ENCODE results near the gene B3GALT6.

The B3GALT6 gene

GRCh38 chr1:1216770-1217620, 15.0 kb upstream of the B3GALT6 start:
- no peaks in the 10 kb centered on the region for H3K9me3 ChIP-seq (ENCODE audit: control insufficient read depth, low read length)
- peaks cover 20% of the 10 kb centered on the region for H3K36me3 ChIP-seq (ENCODE audit: control insufficient read depth, insufficient read depth, low read length)
- H3K4me1 ChIP-seq (ENCODE audit: control insufficient read depth, insufficient read depth, low read length, poor library complexity, severe bottlenecking), result peaks cover 75% of the 10 kb centered on the region
- no peaks in the 10 kb centered on the region for H3K27me3 ChIP-seq (replicated peaks; ENCODE audit: control insufficient read depth, insufficient read depth, low read length, poor library complexity, severe bottlenecking)
- DNase-seq, result peak; percentile 67 to 72 (median 70)
- H3K4me3 ChIP-seq (ENCODE audit: insufficient read depth, low read depth, low read length, poor library complexity, severe bottlenecking), result peak overlapping the region; percentile 7
- H3K27ac ChIP-seq (ENCODE audit: insufficient read depth, low read length, poor library complexity, severe bottlenecking), result peak overlapping the region; percentile 89

GRCh38 chr1:1217621-1218523, 14.2 kb upstream of the B3GALT6 start:
- Histone ChIP-seq H3K27me3 (replicated peaks; ENCODE audit: control insufficient read depth, insufficient read depth, low read length, poor library complexity, severe bottlenecking) (no peaks in the 10 kb centered on the region), H3K9me3 (ENCODE audit: control insufficient read depth, low read length) (no peaks in the 10 kb centered on the region), H3K36me3 (ENCODE audit: control insufficient read depth, insufficient read depth, low read length) (peaks cover 29% of the 10 kb centered on the region), H3K4me3 (ENCODE audit: insufficient read depth, low read depth, low read length, poor library complexity, severe bottlenecking) (no peak overlapping the region), H3K27ac (ENCODE audit: insufficient read depth, low read length, poor library complexity, severe bottlenecking) (peak overlapping the region; percentile 89), H3K4me1 (ENCODE audit: control insufficient read depth, insufficient read depth, low read length, poor library complexity, severe bottlenecking) (peaks cover 68% of the 10 kb centered on the region)
- DNase-seq, result peak in 1 of 3 donors; percentile 45

GRCh38 chr1:1218524-1219200, 13.4 kb upstream of the B3GALT6 start:
- Histone ChIP-seq H3K9me3 (ENCODE audit: control insufficient read depth, low read length) (no peaks in the 10 kb centered on the region), H3K4me3 (ENCODE audit: insufficient read depth, low read depth, low read length, poor library complexity, severe bottlenecking) (no peak overlapping the region), H3K4me1 (ENCODE audit: control insufficient read depth, insufficient read depth, low read length, poor library complexity, severe bottlenecking) (peaks cover 60% of the 10 kb centered on the region), H3K27me3 (replicated peaks; ENCODE audit: control insufficient read depth, insufficient read depth, low read length, poor library complexity, severe bottlenecking) (no peaks in the 10 kb centered on the region), H3K36me3 (ENCODE audit: control insufficient read depth, insufficient read depth, low read length) (peaks cover 34% of the 10 kb centered on the region), H3K27ac (ENCODE audit: insufficient read depth, low read length, poor library complexity, severe bottlenecking) (peak overlapping the region; percentile 89)
- DNase-seq, result no peak

GRCh38 chr1:1219341-1219740, 12.7 kb upstream of the B3GALT6 start:
- H3K4me3 ChIP-seq (ENCODE audit: insufficient read depth, low read depth, low read length, poor library complexity, severe bottlenecking), result peak overlapping the region; percentile 18
- H3K27ac ChIP-seq (ENCODE audit: insufficient read depth, low read length, poor library complexity, severe bottlenecking), result peak overlapping the region; percentile 89
- no peaks in the 10 kb centered on the region for H3K27me3 ChIP-seq (replicated peaks; ENCODE audit: control insufficient read depth, insufficient read depth, low read length, poor library complexity, severe bottlenecking)
- H3K4me1 ChIP-seq (ENCODE audit: control insufficient read depth, insufficient read depth, low read length, poor library complexity, severe bottlenecking), result peaks cover 53% of the 10 kb centered on the region
- H3K36me3 ChIP-seq (ENCODE audit: control insufficient read depth, insufficient read depth, low read length), result peaks cover 34% of the 10 kb centered on the region
- peak; percentile 49 to 66 (median 55) for DNase-seq
- no peaks in the 10 kb centered on the region for H3K9me3 ChIP-seq (ENCODE audit: control insufficient read depth, low read length)

DNA sequence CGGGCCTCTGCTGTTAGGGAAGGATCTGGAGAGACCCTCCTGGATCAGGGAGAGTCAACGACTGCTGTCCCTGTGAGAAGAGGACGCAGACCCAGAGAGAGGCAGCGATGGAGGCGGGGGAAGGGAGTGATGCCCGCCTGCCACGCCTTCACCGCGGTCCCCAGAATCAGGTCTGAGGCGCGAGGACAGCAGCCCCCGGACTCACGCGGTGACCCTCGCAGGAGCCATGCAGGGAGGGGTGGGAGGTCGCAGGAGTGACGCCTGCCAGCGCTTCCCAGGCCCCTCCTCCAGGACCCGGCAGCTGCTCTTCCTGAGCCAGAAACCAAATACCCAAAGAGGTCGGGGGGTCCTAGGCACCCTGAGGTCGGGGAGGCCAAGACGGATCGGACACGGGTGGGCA, 11.8 kb upstream of the B3GALT6 start:
- no peaks in the 10 kb centered on the region for H3K9me3 ChIP-seq (ENCODE audit: control insufficient read depth, low read length)
- no peak for DNase-seq
- H3K36me3 ChIP-seq (ENCODE audit: control insufficient read depth, insufficient read depth, low read length), result peaks cover 41% of the 10 kb centered on the region
- no peaks in the 10 kb centered on the region for H3K27me3 ChIP-seq (replicated peaks; ENCODE audit: control insufficient read depth, insufficient read depth, low read length, poor library complexity, severe bottlenecking)
- H3K4me1 ChIP-seq (ENCODE audit: control insufficient read depth, insufficient read depth, low read length, poor library complexity, severe bottlenecking), result peaks cover 45% of the 10 kb centered on the region
- H3K27ac ChIP-seq (ENCODE audit: insufficient read depth, low read length, poor library complexity, severe bottlenecking), result peak overlapping the region; percentile 89
- H3K4me3 ChIP-seq (ENCODE audit: insufficient read depth, low read depth, low read length, poor library complexity, severe bottlenecking), result no peak overlapping the region

DNA sequence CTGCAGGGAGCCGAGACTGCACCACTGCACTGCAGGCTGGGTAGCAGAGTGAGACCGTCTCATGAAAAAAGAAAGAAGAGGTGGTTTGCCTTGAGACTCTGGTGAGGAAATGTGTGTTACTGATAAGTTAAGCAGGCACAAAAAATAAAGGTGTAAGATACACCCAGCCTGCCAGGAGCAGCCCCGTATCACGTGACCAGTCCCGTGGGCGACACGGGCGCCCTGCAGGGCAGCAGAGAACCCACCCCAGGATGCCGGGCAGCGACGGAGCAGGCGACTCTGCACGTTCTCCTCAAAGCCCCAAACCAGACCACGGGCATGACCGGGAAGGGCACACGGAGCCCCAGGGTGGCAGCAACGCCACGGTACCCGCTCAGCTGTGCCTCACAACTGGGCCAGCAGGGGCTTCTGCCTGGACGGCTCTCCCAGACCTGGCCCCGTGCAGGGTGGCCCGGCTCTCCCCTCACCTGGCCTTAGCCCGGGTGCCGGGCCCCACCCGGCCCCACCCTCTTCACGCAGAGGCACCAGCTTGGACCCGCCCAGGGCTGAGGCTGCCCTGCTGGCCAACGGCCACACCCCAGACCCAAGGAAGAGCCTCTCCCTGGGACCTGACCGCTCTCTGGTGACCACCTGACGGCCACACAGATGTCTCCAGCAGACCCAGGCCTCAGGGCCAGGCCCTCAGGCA, 10.0 kb upstream of the B3GALT6 start:
- Histone ChIP-seq H3K27me3 (replicated peaks; ENCODE audit: control insufficient read depth, insufficient read depth, low read length, poor library complexity, severe bottlenecking) (no peaks in the 10 kb centered on the region), H3K27ac (ENCODE audit: insufficient read depth, low read length, poor library complexity, severe bottlenecking) (no peak overlapping the region), H3K4me1 (ENCODE audit: control insufficient read depth, insufficient read depth, low read length, poor library complexity, severe bottlenecking) (peaks cover 28% of the 10 kb centered on the region), H3K36me3 (ENCODE audit: control insufficient read depth, insufficient read depth, low read length) (peaks cover 57% of the 10 kb centered on the region), H3K4me3 (ENCODE audit: insufficient read depth, low read depth, low read length, poor library complexity, severe bottlenecking) (no peak overlapping the region), H3K9me3 (ENCODE audit: control insufficient read depth, low read length) (no peaks in the 10 kb centered on the region)
- no peak for DNase-seq

DNA sequence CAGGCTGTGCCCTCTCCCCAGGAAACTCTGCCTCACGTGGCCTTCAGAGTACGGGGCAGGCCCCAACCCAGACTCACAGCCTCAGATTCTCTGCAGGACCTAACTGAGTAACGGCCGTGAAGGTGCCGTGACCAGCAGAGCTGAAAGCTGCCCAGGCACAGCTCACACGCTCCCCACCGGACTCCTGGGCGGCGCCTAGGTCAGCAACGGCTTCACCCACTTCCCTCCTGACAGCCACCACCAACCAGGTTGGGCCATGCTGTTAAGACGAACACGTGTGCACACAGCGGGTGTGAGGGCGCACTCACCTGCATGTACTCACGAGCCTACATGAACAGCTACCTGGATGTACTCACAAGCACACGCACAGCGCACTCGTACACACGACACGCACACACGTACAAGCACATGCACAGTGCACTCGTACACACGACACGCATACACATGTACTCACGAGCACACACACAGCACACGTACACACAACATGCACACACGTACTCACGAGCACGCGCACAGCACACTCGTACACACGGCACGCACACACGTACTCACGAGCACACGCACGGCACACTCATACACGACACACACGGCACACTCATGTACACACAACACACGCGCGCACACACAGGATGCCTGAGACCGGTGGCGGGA, 9.3 kb upstream of the B3GALT6 start:
- Histone ChIP-seq H3K4me3 (ENCODE audit: insufficient read depth, low read depth, low read length, poor library complexity, severe bottlenecking) (no peak overlapping the region), H3K27ac (ENCODE audit: insufficient read depth, low read length, poor library complexity, severe bottlenecking) (no peak overlapping the region), H3K9me3 (ENCODE audit: control insufficient read depth, low read length) (no peaks in the 10 kb centered on the region), H3K4me1 (ENCODE audit: control insufficient read depth, insufficient read depth, low read length, poor library complexity, severe bottlenecking) (peaks cover 25% of the 10 kb centered on the region), H3K27me3 (replicated peaks; ENCODE audit: control insufficient read depth, insufficient read depth, low read length, poor library complexity, severe bottlenecking) (no peaks in the 10 kb centered on the region), H3K36me3 (ENCODE audit: control insufficient read depth, insufficient read depth, low read length) (peaks cover 62% of the 10 kb centered on the region)
- DNase-seq, result no peak

- H3K27ac ChIP-seq (ENCODE audit: insufficient read depth, low read length, poor library complexity, severe bottlenecking), result no peak overlapping the region
- DNase-seq, result no peak
- peaks cover 18% of the 10 kb centered on the region for H3K4me1 ChIP-seq (ENCODE audit: control insufficient read depth, insufficient read depth, low read length, poor library complexity, severe bottlenecking)
- no peak overlapping the region for H3K4me3 ChIP-seq (ENCODE audit: insufficient read depth, low read depth, low read length, poor library complexity, severe bottlenecking)
- H3K27me3 ChIP-seq (replicated peaks; ENCODE audit: control insufficient read depth, insufficient read depth, low read length, poor library complexity, severe bottlenecking), result no peaks in the 10 kb centered on the region
- H3K36me3 ChIP-seq (ENCODE audit: control insufficient read depth, insufficient read depth, low read length), result peaks cover 68% of the 10 kb centered on the region
- no peaks in the 10 kb centered on the region for H3K9me3 ChIP-seq (ENCODE audit: control insufficient read depth, low read length)
Measured at GRCh38 chr1:1223321-1223720, 8.7 kb upstream of the B3GALT6 start.

DNA sequence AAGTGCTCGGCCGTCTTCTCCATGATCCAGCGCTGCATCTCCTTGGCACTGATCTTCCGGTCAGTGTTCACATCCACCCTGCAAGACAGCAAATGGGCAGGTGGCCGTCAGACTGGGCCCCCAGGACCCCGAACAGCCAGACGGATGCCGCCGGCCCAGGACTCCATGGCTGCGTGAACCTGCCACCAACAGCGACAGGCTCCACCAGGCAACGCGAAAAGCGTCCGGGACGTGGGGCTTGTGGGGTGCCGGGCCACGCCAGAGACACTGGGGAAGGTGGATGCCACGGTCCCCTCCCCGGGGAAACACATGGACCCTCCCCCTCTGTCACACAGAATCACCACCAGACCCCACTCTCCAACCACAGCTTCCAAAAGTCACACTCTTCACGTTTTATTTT, 8.1 kb upstream of the B3GALT6 start:
- no peaks in the 10 kb centered on the region for H3K9me3 ChIP-seq (ENCODE audit: control insufficient read depth, low read length)
- no peak for DNase-seq
- H3K27me3 ChIP-seq (replicated peaks; ENCODE audit: control insufficient read depth, insufficient read depth, low read length, poor library complexity, severe bottlenecking), result no peaks in the 10 kb centered on the region
- peaks cover 73% of the 10 kb centered on the region for H3K36me3 ChIP-seq (ENCODE audit: control insufficient read depth, insufficient read depth, low read length)
- H3K4me3 ChIP-seq (ENCODE audit: insufficient read depth, low read depth, low read length, poor library complexity, severe bottlenecking), result no peak overlapping the region
- H3K27ac ChIP-seq (ENCODE audit: insufficient read depth, low read length, poor library complexity, severe bottlenecking), result no peak overlapping the region
- peaks cover 13% of the 10 kb centered on the region for H3K4me1 ChIP-seq (ENCODE audit: control insufficient read depth, insufficient read depth, low read length, poor library complexity, severe bottlenecking)
